ENCODE data around the gene KCNA4.
"Not testable (repeated sequence)": the region's sequence is repeated elsewhere in the genome, so short reads cannot be mapped to it uniquely, and the experiment has no call there.

The KCNA4 gene

DNA sequence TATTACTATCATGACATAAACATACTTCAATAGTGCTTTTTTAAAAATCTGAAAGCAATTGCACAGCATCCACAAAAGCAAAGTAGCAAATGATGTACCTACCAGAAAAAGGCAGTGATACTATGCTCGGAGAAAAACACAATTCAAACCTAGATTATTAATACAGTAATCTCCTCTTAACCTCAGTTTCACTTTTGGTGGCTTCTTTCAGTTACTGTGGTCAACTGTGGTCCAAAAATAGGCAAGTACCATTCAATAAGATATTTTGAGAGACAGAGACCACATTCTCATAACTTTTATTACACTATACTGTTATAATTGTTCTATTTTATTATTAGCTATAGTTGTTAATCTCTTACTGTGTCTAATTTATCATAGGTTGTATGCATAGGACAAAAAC is 20.8 kb downstream of the KCNA4 start:
- DNase-seq, result no peak

DNA sequence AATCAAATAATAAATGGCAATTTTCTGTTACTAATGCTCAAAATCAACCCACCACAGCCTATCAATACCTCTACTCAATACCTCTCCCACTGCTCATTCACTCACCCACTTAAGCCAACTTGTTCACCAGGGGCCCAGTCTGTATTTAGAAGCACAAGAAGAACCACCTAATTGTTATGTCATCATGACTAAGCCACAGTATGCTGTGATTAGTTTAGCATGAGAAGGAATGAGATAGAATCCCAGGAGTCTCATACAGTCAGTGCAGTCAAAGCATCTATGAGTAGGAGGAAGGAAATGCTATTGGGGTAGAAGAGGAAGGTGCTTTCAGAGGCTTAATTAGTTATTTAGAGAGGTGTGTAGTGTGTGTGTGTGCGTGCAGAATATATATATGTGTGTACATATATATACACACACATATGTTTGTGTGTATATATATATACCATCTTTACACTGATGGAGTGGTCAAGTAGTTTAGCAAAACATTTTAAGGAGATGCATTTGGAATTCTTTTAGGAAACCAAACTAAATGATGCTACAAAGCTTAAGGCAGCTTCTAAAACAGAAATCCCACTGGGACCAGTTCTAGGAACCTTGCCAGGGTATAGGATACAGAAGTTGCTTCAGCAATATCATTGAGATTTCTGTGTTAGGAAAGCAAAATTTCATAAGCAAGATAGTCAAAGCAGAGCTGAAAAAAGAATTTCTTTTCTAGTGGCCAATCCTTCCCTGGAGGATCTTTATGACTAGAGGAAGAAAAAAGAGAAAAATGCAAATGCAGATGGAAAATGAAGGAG is 27.5 kb downstream of the KCNA4 start:
- DNase-seq, result no peak

DNA sequence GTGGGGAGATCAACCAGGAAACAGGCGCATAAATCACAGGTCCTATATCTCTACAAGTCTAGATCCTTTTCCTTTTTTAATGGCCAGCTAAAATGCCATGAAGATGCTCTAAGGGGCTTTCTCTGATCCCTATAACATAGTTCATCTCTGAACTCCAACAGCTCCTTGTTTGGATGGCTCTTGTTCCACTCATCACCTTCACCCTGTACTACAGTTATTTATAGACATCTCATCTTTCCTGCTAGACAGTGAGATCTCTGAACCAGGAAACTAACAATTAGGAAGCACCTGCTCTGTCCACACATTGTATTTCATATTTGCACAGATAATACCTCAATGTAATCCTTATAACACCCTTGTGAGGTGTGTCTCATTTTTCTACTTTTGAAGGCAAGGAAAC is 31.6 kb downstream of the KCNA4 start:
- peak; percentile 86 for DNase-seq

DNA sequence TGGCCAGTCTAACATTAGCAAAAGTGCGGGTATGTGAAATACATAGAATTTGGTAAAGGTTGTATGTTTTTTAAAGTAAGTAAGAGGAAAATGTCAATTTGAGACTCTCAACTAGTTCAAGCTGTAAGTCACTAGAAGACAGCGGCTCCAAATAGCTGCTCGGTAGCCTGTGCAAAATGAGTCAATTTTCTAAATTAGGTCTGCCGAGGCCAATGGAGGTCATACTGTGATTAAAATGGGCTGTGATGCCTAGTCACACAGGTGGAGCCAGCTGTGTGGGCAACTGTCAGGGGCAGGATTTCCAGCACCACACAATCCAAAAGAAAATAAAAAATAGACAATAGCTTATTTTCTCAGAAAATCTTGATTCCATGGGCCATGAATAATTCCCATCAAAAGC is 32.3 kb downstream of the KCNA4 start:
- peak; percentile 52 for DNase-seq

DNA sequence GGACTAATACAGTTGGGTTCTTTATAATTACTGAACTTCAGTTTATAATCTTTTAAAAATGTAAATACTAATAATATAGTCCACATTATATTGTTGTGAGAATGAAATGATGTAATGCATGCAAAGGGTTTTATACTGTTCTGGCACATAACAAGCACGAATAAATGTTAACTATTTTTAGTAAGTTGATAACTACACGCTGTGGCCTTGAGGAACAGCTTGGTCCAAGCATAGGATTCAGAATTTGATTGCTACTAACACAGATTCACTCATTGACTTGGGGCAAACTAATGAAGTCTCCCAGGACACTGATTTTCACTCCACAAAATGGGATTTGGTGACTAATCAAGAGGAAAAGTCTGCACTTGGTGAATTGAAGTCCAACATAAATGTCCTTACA is 38.3 kb downstream of the KCNA4 start:
- DNase-seq, result no peak

DNA sequence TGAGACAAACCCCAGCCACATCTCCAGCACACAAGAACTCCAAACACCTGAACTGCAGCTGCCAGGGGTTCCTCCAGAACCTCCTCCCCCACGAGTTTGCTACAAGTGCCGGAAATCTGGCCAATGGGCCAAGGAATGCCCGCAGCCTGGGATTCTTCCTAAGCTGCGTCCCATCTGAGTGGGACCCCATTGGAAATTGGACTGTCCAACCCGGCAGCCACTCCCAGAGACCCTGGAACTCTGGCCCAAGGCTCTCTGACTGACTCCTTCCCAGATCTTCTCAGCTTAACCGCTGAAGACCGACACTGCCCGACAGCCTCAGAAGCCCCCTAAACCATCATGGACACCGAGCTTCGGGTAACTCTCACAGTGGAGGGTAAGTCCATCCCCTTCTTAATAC is 41.2 kb downstream of the KCNA4 start:
- not testable (repeated sequence) for DNase-seq

DNA sequence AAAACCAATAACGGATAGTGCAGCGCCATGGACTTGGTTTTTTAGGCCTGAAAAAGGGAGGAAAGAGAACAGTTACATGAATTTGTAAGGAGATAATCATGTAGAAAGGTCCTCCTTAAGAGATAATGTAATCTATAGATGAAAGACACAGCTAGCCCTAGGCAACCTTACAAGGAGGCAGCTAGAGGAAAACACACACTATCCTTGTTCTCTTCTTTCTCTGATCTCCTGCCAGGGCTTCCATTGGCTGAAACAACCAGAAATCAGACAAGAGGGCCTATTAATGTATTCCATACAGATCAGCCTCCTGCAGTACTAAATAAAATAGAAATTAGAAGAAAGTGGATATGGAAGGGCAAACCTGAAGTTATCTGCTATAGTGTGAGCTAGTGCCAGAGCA is 53.0 kb downstream of the KCNA4 start:
- DNase-seq, result no peak

DNA sequence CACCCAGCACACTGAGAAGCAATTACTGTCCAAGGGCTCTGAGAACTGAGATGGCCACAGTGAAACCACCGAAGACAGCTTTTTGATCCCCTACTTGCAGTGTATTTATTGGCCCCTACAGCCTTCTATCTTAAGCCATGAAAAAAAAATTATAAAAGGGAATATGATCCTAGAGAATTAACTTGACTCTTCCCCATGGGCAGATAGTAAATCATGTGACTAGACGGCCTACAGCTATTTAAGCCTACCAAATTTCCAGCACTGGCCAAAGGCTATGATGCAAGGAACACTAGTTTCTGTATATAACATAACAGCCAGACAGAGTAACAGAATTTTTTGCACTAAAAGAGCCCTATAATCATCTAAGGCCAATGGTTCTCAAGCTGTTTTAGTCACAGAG is 53.8 kb downstream of the KCNA4 start:
- no peak for DNase-seq

DNA sequence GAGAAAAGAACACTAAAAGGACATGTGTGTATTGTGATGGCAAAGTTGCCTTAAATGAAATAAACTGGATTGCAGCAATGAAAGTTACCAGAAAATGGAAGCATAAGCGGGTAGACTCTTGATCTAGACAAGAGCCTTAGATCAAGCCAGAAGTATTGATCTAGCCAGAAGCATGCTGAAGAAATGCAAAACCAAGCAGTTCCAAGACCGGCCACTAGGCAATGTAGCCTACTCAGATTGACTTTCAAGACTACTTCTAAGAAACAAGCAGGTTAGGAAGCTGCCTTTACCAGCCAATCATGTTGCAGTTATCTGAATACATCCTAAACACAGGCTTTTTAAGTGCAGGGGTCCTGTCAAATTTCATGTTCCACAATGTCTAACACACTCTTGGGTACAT is 54.6 kb downstream of the KCNA4 start:
- DNase-seq, result no peak

Data from NCI-H146 (cell line).